Glomerular endothelial cell (primary cell): ENCODE measurements around the gene THRAP3. TPM values are rescaled to one million over a fixed set of nuclear protein-coding genes. Genes with fewer than 3 reads are reported as not detected.
A peak's percentile ranks its signal among the peaks of the same experiment; 100 is the strongest.

ENCODE experiments used
- DNase-seq: peaks from one replicate; pipeline ENCODE4 v3.0.0-alpha.2; 2011; ENCODE audit warnings: low read depth, low spot score; ENCODE audit errors: extremely low read depth
- total RNA-seq: library from RNA; depleted of rRNA; stranded (reverse); fragments of >200 nt; gene quantifications from 2 replicates; pipeline ENCODE4 v1.2.3, GENCODE V29; 2015

THRAP3 gene
- total RNA-seq, 1 donor from 2014 or later: 105 TPM

GRCh38 chr1:36323636-36324352, 99.6 kb downstream of the THRAP3 start, which contains the start of gene EVA1B:
TSS of gene EVA1B (minus strand) at chr1:36323645. CDS start at chr1:36323037, 608 bp downstream.
- DNase-seq: no peak

- DNase-seq: no peak
Observed at GRCh38 chr1:36324353-36324703, 100.1 kb downstream of the THRAP3 start.

DNA sequence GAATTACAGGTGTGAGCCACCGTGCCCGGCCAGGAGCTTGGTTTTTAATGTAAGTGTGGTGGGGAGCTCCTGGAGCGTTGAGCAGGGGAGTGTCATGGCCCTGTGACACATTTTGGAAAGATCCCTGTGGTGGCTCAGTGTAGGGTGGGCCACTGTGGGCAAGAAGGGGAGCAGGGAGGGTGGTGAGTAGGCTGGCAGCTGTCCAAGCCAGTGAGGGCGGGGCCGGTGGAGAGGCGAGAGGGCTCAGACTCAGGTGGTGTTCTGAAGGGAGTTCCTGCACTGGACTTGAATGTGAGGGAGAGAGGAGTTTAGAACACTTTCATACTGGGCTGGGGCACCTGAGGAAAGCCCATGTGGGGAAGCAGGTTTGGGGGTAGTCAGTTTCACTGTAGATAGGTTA, 102.3 kb downstream of the THRAP3 start:
- DNase-seq: no peak

DNA sequence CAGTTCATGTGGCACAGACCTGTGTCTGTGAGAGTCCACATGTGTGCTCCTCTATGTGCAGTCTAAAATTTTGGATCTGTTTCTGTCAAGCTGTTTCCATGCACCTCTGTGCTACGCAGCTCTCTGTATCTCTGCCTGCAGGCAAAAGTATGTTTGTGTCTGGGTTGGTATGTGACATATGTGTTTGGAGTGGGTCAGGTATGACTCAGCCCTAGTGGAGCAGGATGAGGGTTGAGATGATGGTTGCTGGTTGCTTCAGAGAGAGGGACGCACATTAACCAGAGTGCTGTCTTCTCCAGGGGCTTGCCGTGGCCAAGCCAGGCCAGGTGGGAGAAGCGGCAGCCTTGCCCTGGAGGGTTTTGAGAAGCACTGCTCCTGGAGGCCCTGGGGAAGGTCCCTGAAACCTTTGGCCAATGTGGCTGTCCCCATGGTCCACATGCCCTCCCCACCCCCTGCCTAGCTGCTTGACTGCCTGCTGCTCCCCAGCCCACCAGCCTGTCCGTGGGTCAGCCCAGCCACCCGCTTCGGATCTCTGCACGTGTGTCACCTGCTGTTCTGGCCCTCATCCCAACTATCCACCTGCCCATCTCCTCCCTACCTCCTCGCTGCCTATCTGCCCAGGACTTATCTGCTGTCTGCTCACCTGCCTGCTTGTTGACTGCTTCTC, 103.3 kb downstream of the THRAP3 start:
- DNase-seq: no peak

- DNase-seq: no peak
Observed at GRCh38 chr1:36328088-36328480, 103.8 kb downstream of the THRAP3 start.

GRCh38 chr1:36328713-36329112, 104.5 kb downstream of the THRAP3 start:
- DNase-seq: peak; percentile 12

- no peak for DNase-seq
Observed at GRCh38 chr1:36329817-36330216, 105.6 kb downstream of the THRAP3 start.

GRCh38 chr1:36330940-36331339, 106.7 kb downstream of the THRAP3 start:
- no peak for DNase-seq

DNA sequence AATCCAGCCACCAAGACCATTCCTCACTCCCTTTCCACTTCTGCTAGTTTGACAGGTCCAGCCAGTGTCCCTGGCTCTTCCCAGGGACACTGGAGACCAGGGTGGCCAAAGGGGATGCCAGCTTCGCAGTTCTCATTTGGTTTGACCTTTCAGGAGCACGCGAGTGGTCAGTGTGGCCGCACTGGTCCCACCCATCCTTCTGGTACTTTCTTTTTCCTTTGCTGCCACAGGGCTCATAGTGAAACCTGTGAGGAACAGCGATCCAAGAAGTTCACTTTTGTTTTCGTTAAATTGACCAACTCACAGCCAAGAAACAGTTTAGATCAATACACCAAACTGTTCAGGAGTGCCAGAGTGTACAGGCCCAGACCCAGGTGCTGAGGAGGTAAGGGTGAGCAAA, 113.6 kb downstream of the THRAP3 start:
- DNase-seq: no peak

- DNase-seq: no peak
Observed at GRCh38 chr1:36339215-36339614, 115.0 kb downstream of the THRAP3 start.

DNA sequence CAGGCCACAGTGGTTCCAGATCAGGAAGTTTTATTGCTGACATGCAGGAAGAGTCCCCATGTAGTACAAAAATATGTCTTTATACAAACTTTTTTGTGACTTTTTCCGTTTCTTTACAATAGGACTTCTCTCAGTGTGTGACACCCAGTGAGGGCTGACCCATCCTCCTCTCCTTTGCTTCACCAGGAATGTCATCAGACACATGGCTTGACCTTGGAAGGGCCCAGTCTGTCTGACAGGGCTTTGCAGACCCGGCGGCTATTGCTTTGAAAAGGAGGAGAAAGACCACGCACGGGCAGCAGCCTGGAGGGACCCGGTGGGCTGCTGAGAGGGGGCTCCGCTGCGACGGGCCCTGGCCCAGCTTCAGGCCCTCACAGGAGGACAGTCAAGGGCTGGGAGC, 115.4 kb downstream of the THRAP3 start:
- no peak for DNase-seq

GRCh38 chr1:36341626-36342320, 117.5 kb downstream of the THRAP3 start:
- DNase-seq: no peak

- no peak for DNase-seq
Observed at GRCh38 chr1:36342426-36343185, 118.4 kb downstream of the THRAP3 start.

- DNase-seq: no peak
Observed at GRCh38 chr1:36343651-36344394, 119.6 kb downstream of the THRAP3 start.

GRCh38 chr1:36344395-36344680, 120.1 kb downstream of the THRAP3 start:
- no peak for DNase-seq

DNA sequence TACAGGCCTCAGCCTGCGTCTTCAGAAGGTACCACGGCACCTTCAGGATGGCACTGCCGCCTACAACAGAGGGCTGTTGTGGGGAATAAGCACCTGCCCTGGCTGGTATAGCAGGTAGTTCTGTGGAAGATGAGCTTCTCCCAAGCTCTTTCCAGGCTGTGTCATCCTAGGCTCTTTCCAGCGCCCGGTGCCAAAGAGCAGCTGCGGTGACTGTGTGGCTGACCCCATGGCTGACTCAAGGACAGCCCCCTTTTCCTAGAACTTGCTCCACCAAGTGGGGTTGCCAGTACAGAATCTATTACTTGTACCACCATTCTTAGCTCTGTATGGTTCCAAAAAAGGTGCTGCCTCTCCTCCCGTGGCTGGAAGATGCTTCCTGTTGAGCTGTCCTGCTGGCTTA, 121.1 kb downstream of the THRAP3 start:
- no peak for DNase-seq

GRCh38 chr1:36346741-36347370, 122.6 kb downstream of the THRAP3 start:
- no peak for DNase-seq

DNA sequence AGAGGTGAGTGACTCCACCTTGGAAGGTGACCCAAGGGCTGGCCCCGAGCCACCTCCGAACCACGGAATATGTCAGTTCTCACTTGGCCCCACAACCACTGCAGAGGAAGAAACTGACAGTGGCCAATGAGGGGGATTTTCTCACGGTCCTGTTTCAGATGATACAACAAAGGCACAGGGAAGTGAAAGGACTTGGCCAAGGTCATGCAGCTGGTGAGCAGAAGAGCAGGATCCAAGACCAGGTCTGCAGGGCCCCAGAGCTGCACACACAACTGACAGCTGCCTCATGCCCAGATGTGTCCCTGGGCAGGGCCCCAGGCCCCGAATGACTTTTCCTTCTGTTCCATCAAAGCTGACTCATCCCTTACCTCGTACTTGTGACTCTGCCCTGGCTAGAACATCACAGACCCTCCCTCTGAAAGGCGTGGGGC, 125.0 kb downstream of the THRAP3 start:
- no peak for DNase-seq

DNA sequence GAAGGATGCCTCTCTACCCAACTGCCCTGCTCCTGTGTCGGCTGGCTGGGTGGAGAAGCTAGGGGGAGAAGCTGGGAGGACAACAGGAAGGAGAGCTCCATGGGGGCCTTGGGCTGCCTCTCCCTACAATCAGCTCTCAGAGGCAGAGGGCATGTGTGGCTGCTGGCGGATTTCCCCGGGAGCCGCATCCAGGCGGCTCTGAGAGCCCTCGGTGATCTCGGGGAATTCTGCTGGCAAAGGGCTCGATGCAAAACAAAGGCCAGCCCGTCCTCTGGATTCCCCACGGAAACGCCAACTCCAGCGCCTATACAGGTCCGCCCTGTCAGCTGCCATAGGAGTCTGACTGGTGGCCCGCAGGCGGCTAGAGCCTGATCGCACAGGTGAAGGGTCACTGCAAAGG, 125.6 kb downstream of the THRAP3 start:
- DNase-seq: no peak

DNA sequence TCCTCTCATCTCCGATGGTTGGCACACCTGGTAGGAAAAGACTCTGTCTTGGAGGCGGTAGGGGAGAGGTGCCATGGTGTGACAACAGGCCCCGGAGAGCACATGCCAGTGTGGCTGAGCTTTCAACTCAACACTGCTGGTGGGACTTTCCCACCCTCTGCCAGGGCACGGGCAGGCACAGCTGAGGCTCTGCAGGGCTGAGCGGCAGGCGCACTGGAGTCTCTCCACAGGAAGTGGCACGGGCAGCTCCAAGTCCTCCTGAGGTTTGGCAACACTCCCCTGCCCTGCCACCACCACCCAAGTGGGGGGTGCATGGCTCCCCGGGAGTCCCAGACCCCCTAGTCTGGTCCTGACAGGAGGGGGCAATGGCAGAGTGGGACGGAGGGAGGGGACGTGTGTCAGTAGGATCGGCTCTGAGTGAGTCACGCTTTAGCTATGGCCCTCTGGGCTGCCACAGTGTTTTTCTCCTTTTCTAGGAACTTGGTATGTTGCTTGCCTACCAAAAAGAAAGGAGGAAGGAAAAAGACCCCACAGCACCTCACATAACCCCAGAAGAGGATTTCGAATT, 126.5 kb downstream of the THRAP3 start:
- DNase-seq: no peak
